ENCODE results near the gene MARCHF3. TPM values are rescaled to one million over a fixed set of nuclear protein-coding genes. Genes with fewer than 3 reads are reported as not detected.
"Not testable (repeated sequence)": the region's sequence is repeated elsewhere in the genome, so short reads cannot be mapped to it uniquely, and the experiment has no call there.

Gene MARCHF3
- total RNA-seq, 4 donors from 2014 or later: 3.0 to 14.5 (median 4.6) TPM

DNA sequence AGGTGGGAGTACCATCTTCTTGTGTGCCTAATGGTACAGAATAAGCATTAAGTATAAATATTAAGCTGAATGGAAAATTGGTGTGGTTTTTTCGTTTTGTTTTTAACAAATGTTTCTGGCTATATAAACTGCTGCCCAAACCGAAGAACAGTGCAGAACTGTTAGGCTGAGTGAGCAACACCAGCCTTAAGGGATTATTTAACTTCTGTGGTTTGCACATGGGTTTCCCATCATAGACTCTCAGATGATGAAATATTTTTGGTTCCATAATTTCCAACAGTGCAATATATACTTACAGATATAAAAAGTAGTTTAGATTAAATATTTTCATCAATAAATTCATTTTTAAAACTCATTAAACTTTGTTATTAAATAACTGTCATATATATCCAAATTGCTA lies 26.5 kb upstream of the MARCHF3 start:
- Histone ChIP-seq H3K27me3 (no peaks in the 10 kb centered on the region), H3K4me3 (replicated peaks in 1 of 3) (no peak overlapping the region), H3K9me3 (no peaks in the 10 kb centered on the region), H3K27ac (no peak overlapping the region), H3K36me3 (no peaks in the 10 kb centered on the region), H3K4me1 (no peaks in the 10 kb centered on the region)
- DNase-seq: no peak
- WGBS, 2 donors: 85 to 94% methylated on average over 2 of the region's 2 CpGs
- TF ChIP-seq, protein P1, sequence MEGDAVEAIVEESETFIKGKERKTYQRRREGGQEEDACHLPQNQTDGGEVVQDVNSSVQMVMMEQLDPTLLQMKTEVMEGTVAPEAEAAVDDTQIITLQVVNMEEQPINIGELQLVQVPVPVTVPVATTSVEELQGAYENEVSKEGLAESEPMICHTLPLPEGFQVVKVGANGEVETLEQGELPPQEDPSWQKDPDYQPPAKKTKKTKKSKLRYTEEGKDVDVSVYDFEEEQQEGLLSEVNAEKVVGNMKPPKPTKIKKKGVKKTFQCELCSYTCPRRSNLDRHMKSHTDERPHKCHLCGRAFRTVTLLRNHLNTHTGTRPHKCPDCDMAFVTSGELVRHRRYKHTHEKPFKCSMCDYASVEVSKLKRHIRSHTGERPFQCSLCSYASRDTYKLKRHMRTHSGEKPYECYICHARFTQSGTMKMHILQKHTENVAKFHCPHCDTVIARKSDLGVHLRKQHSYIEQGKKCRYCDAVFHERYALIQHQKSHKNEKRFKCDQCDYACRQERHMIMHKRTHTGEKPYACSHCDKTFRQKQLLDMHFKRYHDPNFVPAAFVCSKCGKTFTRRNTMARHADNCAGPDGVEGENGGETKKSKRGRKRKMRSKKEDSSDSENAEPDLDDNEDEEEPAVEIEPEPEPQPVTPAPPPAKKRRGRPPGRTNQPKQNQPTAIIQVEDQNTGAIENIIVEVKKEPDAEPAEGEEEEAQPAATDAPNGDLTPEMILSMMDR (IDR thresholded peaks at IDR 0.05): no peak
- no peak for TF ChIP-seq POLR2A (IDR thresholded peaks at IDR 0.05)
- intact Hi-C loops (cut with DNase I): no loop called here

DNA sequence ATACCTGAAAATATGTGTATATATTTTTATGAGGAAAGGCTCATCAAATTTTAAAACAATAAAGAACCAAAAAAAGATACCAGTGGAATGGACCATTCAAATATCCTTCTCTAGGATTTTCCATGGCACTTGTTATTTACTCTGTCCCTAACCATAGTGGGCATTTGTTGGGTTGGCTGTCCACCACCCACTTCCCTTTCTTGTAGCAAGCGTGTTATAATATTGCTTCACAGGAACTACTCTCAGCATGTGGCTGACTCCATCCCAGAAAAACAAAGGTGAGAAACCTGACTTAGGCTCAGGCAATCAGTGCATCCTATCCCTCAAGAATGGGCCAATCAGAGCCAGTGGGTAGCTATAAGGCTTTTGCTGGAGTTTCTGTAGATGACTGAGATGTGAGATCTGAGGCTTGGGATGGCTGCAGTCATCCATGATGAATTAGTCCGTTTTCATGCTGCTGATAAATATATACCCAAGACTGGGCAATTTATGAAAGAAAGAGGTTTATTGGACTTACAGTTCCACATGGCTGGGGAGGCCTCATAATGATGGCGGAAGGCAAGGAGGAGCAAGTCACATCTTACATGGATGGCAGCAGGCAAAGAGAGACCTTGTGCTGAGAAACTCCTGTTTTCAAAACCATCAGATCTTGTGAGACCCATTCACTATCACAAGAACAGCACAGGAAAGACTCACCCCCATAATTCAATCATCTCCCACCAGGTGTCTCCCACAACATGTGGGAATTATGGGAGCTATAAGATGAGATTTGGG lies 25.7 kb upstream of the MARCHF3 start:
- intact Hi-C loops (cut with DNase I): no loop called here
- H3K36me3 ChIP-seq: no peaks in the 10 kb centered on the region
- no peak for DNase-seq
- no peaks in the 10 kb centered on the region for H3K27me3 ChIP-seq
- no peak overlapping the region for H3K4me3 ChIP-seq (replicated peaks in 1 of 3)
- H3K9me3 ChIP-seq: no peaks in the 10 kb centered on the region
- WGBS, 2 donors: 87 to 95% methylated on average over 3 of the region's 3 CpGs
- H3K27ac ChIP-seq: no peak overlapping the region
- TF ChIP-seq, protein P1 (IDR thresholded peaks at IDR 0.05): no peak
- no peak for TF ChIP-seq POLR2A (IDR thresholded peaks at IDR 0.05)
- H3K4me1 ChIP-seq: no peaks in the 10 kb centered on the region

DNA sequence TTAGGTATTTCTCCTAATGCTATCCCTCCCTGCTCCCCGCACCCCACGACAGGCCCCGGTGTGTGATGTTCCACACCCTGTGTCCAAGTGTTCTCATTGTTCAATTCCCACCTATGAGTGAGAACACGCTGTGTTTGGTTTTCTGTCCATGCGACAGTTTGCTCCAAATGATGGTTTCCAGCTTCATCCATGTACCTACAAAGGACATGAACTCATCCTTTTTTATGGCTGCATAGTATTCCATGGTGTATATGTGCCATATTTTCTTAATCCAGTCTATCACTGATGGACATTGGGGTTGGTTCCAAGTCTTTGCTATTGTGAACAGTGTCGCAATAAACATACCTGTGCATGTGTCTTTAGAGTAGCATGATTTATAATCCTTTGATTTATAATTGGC lies 23.2 kb upstream of the MARCHF3 start:
- H3K27me3 ChIP-seq; H3K9me3 ChIP-seq; intact Hi-C loops (cut with DNase I); DNase-seq; H3K36me3 ChIP-seq; H3K4me3 ChIP-seq (replicated peaks in 1 of 3); H3K4me1 ChIP-seq; H3K27ac ChIP-seq: not testable (repeated sequence)
- 97 to 99% methylated on average over 6 of the region's 6 CpGs for WGBS, 2 donors

DNA sequence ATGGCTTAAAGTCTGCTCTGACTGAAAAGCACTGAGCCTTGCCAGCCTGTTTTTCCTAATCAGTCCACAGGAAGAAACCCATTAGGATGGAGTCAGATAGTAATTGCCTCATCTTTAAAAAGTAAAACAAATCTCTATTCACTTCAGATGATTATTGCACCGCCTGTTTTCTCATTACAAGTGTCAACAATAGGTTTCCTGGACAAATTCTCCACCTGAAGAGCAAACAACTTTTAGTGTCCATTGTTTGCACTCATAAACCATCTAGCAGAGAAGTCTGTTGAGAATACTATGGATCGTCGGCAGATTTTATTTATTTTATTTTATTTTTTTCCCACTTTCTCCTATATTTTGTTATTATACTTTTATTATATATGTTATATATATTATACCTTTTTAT lies 22.7 kb upstream of the MARCHF3 start:
- Histone ChIP-seq H3K27ac (no peak overlapping the region), H3K4me1 (no peaks in the 10 kb centered on the region), H3K4me3 (replicated peaks in 1 of 3) (no peak overlapping the region), H3K36me3 (no peaks in the 10 kb centered on the region), H3K27me3 (no peaks in the 10 kb centered on the region), H3K9me3 (no peaks in the 10 kb centered on the region)
- intact Hi-C loops (cut with DNase I): no loop called here
- TF ChIP-seq POLR2A (IDR thresholded peaks at IDR 0.05): no peak
- TF ChIP-seq, protein P1 (IDR thresholded peaks at IDR 0.05): no peak
- DNase-seq: no peak
- WGBS, 2 donors: 91 to 97% methylated on average over 3 of the region's 3 CpGs

DNA sequence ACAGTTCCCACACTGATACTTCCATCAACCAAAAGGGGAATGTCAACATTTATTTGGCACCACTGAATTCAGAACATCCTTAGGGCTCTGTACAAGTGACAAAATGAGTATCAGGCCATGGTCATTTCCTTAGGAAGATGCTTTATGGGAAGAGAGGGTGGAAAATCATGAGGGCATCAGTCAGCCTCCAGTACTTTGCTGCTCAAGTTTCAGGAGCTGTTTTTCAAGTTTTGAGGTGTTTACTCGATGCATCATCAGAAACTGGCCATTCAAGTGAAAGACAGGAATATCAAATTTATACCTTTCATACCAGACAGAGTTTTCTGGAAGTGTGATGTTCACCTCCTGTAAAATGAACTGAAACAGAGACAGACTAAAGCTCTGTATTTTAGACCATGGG lies 21.2 kb upstream of the MARCHF3 start:
- Histone ChIP-seq H3K4me3 (replicated peaks in 1 of 3) (no peak overlapping the region), H3K27ac (no peak overlapping the region), H3K9me3 (no peaks in the 10 kb centered on the region), H3K36me3 (no peaks in the 10 kb centered on the region), H3K27me3 (no peaks in the 10 kb centered on the region), H3K4me1 (no peaks in the 10 kb centered on the region)
- DNase-seq: no peak
- intact Hi-C loops (cut with DNase I): no loop called here
- TF ChIP-seq, protein P1 (IDR thresholded peaks at IDR 0.05): no peak
- no peak for TF ChIP-seq POLR2A (IDR thresholded peaks at IDR 0.05)
- WGBS, 2 donors: 96% methylated on average over 1 of the region's 1 CpG
